Breast epithelium (tissue), 3 donors: ENCODE data around the gene KCNE1. TPM values are rescaled to one million over a fixed set of nuclear protein-coding genes. Genes with fewer than 3 reads are reported as not detected.

Source experiments
- total RNA-seq, 3 donors: library from RNA; depleted of rRNA; stranded (reverse); fragments of >200 nt; gene quantifications; one replicate each; pipeline ENCODE4 v1.1.0, GENCODE V29; 2016

The KCNE1 gene
- total RNA-seq, 3 donors from 2014 or later: 1.6 to 6.7 (median 2.2) TPM

Other genes starting within 250 kb of the KCNE1 start
- under 1 TPM in 1 of 3 donors, not detected in 2; 0.66 TPM for gene KCNE2, start 148.2 kb downstream of the KCNE1 start, total RNA-seq
- gene SMIM11, start 136.7 kb downstream of the KCNE1 start, total RNA-seq: 10 to 100 TPM in 2 of 3 donors, 1 to 10 TPM in 1; 8.2 to 22.5 (median 16.4) TPM
- not detected for gene SMIM34, start 88.3 kb downstream of the KCNE1 start, total RNA-seq
- 10 to 100 TPM; 30.1 to 73.0 (median 47.9) TPM for gene RCAN1, start 102.9 kb upstream of the KCNE1 start, total RNA-seq
- gene CLIC6, start 156.8 kb upstream of the KCNE1 start, total RNA-seq: 10 to 100 TPM in 2 of 3 donors, 1 to 10 TPM in 1; 10.0 to 34.1 (median 14.4) TPM